ENCODE data around the gene CEP57.
"Not testable (repeated sequence)": the region's sequence is repeated elsewhere in the genome, so short reads cannot be mapped to it uniquely, and the experiment has no call there.

CEP57 gene

GRCh38 chr11:95799546-95799945 lies 9.2 kb downstream of the CEP57 start:
- DNase-seq, result no peak

DNA sequence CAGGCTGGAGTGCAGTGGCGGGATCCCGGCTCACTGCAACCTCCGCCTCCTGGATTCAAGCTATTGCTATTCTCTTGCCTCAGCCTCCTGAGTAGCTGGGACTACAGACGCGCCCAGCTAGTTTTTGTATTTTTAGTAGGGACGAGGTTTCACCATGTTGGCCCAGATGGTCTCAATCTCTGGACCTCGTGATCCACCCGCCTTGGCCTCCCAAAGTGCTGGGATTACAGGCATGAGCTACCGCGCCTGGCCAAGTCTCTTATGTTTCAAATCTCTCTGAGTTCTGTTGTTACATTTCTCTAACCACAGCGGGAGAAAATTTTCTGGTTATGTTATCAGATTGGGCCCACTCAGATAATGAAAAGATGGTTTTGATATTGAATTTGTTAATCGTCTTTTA lies 10.1 kb downstream of the CEP57 start:
- no peak for DNase-seq

DNA sequence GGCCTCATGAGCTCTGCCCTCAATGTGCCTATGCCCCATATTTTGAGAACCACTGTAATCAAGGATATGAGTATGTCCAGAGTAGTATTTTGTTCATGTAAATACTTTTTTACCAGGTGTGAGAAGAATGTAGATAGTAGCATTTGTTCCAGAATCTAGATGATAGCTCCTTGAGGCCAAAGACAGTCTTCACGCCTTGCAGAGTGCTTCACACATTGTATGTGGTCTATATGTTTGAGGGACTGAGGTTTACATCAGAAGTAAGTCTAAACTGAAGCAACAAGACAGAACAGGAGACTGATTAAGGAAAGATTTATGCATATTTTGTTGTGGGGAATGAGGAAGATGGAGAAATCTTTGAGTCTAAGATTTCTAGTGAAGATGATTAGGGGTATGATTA lies 12.5 kb downstream of the CEP57 start:
- DNase-seq, result no peak

DNA sequence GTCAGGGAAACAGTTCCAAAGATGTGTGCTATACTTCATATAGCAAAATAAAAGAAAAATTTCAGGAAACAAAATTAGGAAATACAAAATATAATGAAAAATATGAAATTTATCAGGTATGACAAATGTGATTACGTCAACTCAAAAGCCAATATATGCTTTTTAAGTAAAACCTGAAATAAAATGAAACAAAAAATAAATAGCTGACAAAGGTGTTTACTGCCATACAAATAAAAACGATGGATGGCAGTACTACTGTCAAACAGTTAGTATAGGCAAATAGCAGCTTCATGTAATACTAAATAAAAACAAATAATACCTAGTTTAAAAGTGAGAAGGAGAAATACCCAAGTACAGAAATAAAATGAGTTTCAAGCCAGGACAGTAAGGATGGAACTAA lies 13.7 kb downstream of the CEP57 start:
- no peak for DNase-seq

- DNase-seq, result no peak
These were observed 15.6 kb downstream of the CEP57 start for GRCh38 chr11:95805869-95806268.

- DNase-seq, result not testable (repeated sequence)
These were observed 16.2 kb downstream of the CEP57 start for GRCh38 chr11:95806464-95806863.

DNA sequence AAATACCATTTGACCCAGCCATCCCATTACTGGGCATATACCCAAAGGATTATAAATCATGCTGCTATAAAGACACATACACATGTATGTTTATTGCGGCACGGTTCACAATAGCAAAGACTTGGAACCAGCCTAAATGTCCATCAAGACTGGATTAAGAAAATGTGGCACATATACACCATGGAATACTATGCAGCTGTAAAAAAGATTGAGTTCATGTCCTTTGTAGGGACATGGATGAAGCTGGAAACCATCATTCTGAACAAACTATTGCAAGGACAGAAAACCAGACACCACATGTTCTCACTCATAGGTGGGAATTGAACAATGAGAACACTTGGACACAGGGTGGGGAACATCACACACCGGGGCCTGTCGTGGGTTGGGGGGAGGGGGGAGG lies 20.8 kb downstream of the CEP57 start:
- DNase-seq, result not testable (repeated sequence)

DNA sequence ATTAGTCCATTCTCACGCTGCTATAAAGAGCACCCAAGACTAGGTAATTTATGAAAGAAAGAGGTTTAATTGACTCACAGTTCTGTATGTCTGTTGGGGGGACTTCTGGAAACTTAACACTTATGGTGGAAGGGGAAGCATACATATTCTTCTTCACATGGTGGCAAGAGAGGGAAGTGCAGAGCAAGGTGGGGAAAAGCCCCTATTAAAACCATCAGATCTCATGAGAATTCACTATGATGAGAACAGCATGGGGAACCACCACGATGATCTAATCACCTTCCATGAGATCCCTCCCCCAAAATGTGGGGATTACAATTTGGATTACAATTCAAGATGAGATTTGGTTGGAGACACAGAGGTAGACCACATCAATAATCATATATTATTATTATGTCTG lies 25.7 kb downstream of the CEP57 start:
- DNase-seq, result no peak

- no peak for DNase-seq
These were observed 31.3 kb downstream of the CEP57 start for GRCh38 chr11:95821640-95822039.

- no peak for DNase-seq
These were observed 37.4 kb downstream of the CEP57 start for GRCh38 chr11:95827696-95828095.

DNA sequence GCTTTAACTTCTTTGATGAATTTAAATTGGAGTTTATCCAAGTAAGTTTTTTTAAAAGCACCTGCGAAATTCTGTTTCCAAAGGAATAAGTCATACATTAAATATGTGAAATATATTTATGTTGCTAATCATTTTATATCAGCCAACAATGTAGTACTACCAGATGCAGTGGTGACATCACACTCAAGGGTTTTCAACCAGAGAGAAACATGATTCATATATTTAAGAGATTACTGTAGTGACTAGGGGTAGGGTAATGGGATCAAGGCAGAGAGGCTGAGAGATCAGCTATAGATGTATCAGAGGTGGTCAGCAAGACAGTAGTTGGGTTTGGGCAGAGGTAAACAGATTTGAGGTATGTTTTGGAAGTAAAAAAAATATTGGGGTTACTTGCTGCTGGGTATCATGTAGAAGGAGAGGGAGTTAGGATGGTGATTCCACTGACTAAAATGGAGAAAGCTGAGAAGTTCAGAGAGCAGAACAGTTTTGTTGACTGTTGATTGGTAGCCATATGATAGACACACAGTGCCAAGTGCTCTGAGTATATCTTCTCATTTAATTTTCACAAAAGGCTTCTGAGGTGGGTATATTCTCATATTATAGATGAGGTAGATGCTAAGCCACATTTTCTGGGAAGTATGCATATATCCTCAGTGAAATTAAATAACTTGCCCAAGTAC lies 39.4 kb downstream of the CEP57 start:
- no peak for DNase-seq

DNA sequence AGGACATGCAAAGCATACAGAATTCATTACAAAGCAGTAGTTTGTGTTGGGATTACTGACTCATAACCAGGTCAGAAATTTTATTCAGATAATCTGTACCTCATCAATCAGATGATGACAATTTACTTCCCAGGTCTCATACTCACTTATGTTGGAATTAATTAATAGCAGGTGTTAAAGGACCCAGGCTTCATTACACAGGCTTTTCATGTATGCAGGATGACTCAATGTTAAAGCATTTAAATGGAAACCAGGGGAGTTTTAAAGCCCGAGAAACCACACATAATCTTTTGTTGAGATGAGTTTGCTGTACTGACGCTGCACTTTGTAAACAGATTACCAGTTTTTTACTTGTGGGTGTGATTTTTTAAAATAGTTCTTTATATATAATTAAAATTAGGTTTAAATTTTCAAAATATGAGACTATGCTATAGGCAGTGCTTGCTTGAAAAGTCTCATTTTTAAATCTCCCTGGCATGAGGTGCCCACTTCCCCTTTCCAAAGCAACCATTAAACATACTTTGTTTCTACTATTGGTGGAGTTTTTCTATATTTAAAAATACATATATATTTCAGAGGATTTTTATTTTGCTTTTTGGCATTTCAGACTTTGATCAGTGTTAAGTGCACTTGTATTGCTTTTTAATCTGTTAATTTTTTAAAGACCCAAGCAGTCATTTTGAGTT lies 41.0 kb downstream of the CEP57 start:
- no peak for DNase-seq

GRCh38 chr11:95832763-95833162 lies 42.5 kb downstream of the CEP57 start:
- no peak for DNase-seq

- no peak for DNase-seq
These were observed 43.1 kb downstream of the CEP57 start for GRCh38 chr11:95833378-95833777.

GRCh38 chr11:95835351-95835750 lies 45.1 kb downstream of the CEP57 start:
- no peak for DNase-seq

DNA sequence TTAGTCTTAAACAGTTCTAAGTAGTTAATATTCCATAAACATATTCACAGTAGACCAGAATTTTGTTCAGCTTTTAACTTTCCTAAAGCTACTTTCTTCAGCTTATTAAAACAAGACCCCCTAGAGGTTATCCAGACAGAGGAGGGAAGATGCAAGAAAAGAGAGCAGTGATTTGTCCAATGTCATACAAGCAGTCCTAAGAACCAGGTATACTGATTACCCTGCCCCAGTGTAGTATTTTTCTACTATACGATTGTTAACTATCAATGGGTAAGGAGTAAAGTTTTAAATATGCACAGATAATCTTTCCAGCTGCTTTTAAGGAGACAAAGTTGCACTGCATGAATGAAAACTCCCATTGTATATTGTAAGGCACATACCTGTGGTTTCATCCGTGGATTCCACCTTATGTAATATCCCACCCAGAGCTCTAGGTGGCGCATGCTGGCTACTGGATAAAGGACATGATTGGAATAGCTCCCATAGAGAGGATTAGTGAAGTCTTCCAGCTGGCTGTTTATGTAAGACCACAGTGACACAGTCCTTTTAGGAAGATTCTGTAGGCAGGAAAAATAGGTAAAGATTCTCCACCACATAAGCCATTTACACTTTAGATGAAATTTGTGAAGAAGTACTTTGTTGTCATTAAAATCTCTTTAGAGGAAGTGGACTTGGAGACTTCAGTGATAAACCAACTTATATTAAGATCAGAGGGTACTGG lies 45.6 kb downstream of the CEP57 start:
- peak; percentile 45 for DNase-seq

DNA sequence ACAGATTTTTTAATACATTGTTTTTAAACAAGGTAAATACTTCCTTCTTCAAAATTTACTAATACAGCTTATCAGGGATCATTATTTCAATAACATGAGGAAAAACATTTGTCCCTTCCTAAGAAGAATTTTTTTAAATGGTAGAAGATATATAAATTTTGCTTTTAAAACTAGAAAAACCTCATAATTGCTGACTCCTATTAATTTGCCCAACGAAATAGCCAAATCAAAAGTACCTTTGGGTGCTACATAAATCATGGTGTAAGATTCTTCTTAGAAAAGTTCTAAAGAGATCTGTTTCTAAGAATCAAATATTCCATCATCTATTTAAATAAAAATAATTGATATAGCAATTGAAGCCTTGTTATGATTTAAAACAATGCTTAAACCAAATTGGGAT lies 54.9 kb downstream of the CEP57 start:
- no peak for DNase-seq

GRCh38 chr11:95849087-95849825 lies 59.0 kb downstream of the CEP57 start:
- DNase-seq, result peak; percentile 32

DNA sequence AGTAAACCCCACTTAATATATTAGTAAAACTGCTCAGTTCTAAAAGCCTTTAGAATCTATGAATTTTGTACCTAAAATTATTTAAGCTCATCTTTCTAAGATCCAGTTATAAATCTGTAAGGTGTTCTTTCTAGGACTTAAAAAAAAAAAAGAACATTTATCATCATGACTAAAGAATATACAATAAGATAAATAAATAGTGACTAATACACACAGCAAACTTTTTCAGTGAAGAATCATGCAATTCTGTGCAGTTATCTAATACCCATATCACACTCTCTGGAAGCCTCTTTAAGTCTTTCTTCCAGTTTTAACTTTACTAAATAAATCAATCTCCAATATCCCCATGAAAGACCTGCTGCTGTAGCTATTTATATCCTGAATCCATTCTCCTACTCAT lies 59.8 kb downstream of the CEP57 start:
- no peak for DNase-seq

- DNase-seq, result no peak
These were observed 62.8 kb downstream of the CEP57 start for GRCh38 chr11:95853138-95853537.

- DNase-seq, result no peak
These were observed 63.6 kb downstream of the CEP57 start for GRCh38 chr11:95853862-95854261.

DNA sequence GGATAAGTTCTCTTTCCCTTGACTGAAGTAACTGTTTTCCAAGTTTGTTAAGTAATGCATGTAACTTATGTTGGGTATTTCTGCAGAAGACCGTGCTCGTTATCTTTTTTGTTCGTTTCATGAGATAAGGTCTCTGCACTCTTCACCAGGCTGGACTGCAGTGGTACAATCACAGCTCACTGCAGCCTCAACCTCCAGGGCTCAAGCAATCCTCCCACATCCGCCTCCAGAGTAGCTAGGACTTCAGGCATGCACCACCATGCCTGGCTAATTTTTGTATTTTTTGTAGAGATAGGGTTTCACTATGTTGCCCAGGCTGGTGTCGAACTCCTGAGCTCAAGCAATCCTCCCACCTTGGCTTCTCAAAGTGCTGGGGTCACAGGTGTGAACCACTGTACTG lies 64.1 kb downstream of the CEP57 start:
- DNase-seq, result not testable (repeated sequence)

GRCh38 chr11:95860024-95860423 lies 69.7 kb downstream of the CEP57 start:
- DNase-seq, result not testable (repeated sequence)
